Gastroesophageal sphincter (tissue), 3 donors: ENCODE measurements around the gene RUNX2.

Experiments
- CTCF ChIP-seq, 4 experiments: fragments of 200-600 bp in 2 of 4; fragments of 450-650 bp in 2 of 4; sonication (generic) in 1 of 4; IDR thresholded peaks; one replicate each; pipeline ENCODE4 v1.5.1; 2017 to 2019; ENCODE audit warnings: antibody characterized with exemption in 4 of 4, mild to moderate bottlenecking in 2 of 4, moderate library complexity in 2 of 4
- POLR2A ChIP-seq, 2 donors: fragments of 450-650 bp; IDR thresholded peaks; one replicate each; pipeline ENCODE4 v1.6.1; 2017; ENCODE audit warnings: antibody characterized with exemption in 2 of 2, mild to moderate bottlenecking in 2 of 2, moderate library complexity in 1 of 2

- no peak for TF ChIP-seq CTCF (IDR thresholded peaks at IDR 0.05)
- TF ChIP-seq POLR2A (IDR thresholded peaks at IDR 0.05) = no peak
Measured at GRCh38 chr6:45470131-45470738, 142.1 kb downstream of the RUNX2 start.
